HG02610 (cell line): ENCODE results near the gene AARS1.
"Not testable (repeated sequence)": the region's sequence is repeated elsewhere in the genome, so short reads cannot be mapped to it uniquely, and the experiment has no call there.

Experiments
- ATAC-seq: cut with Tn5 transposase; IDR thresholded peaks from one replicate; pipeline ENCODE4 v1.9.1; 2021; ENCODE audit warnings: mild to moderate bottlenecking, moderate library complexity; ENCODE audit not compliant: unreplicated experiment

The AARS1 gene

GRCh38 chr16:70226024-70226423 is 63.3 kb downstream of the AARS1 start:
- not testable (repeated sequence) for ATAC-seq

GRCh38 chr16:70225430-70225829 is 63.9 kb downstream of the AARS1 start:
- ATAC-seq = not testable (repeated sequence)

- ATAC-seq = not testable (repeated sequence)
Observed at GRCh38 chr16:70224645-70225044, 64.7 kb downstream of the AARS1 start.

- not testable (repeated sequence) for ATAC-seq
Observed at GRCh38 chr16:70223971-70224513, 65.3 kb downstream of the AARS1 start.

- ATAC-seq = not testable (repeated sequence)
Observed at GRCh38 chr16:70223216-70223615, 66.1 kb downstream of the AARS1 start.

- ATAC-seq = not testable (repeated sequence)
Observed at GRCh38 chr16:70222574-70222973, 66.7 kb downstream of the AARS1 start.

GRCh38 chr16:70218586-70218985 is 70.7 kb downstream of the AARS1 start:
- not testable (repeated sequence) for ATAC-seq

GRCh38 chr16:70206382-70206781 is 82.9 kb downstream of the AARS1 start:
- not testable (repeated sequence) for ATAC-seq

GRCh38 chr16:70204668-70205405 is 84.5 kb downstream of the AARS1 start:
- ATAC-seq = not testable (repeated sequence)

- ATAC-seq = not testable (repeated sequence)
Observed at GRCh38 chr16:70204010-70204409, 85.3 kb downstream of the AARS1 start.

GRCh38 chr16:70203508-70203907 is 85.8 kb downstream of the AARS1 start:
- not testable (repeated sequence) for ATAC-seq
